ENCODE measurements around the gene FGF12.
A peak's percentile ranks its signal among the peaks of the same experiment; 100 is the strongest.

The FGF12 gene

GRCh38 chr3:192490720-192491119, 236.6 kb downstream of the FGF12 start:
- Histone ChIP-seq H3K27ac (no peak overlapping the region), H3K4me3 (no peak overlapping the region)
- DNase-seq (ENCODE audit: low spot score): no peak
- TF ChIP-seq, protein P1, sequence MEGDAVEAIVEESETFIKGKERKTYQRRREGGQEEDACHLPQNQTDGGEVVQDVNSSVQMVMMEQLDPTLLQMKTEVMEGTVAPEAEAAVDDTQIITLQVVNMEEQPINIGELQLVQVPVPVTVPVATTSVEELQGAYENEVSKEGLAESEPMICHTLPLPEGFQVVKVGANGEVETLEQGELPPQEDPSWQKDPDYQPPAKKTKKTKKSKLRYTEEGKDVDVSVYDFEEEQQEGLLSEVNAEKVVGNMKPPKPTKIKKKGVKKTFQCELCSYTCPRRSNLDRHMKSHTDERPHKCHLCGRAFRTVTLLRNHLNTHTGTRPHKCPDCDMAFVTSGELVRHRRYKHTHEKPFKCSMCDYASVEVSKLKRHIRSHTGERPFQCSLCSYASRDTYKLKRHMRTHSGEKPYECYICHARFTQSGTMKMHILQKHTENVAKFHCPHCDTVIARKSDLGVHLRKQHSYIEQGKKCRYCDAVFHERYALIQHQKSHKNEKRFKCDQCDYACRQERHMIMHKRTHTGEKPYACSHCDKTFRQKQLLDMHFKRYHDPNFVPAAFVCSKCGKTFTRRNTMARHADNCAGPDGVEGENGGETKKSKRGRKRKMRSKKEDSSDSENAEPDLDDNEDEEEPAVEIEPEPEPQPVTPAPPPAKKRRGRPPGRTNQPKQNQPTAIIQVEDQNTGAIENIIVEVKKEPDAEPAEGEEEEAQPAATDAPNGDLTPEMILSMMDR (IDR thresholded peaks at IDR 0.05): no peak

DNA sequence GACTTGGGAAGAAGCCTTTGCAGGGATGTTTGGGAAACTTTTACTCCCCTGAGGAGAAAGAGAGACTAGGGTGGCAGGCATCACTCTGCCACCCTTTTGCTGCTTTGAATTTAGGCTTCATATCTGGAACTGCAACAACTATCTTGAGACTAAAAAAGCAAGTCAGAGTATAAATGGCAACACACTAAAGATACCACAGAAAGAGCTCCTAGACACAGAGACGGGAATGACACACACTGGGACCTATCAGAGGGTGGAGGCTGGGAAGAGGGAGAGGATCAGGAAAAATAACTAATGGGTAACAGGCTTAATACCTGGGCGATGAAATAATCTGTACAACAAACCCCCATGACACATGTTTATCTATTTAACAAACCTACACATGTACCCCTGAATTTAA, 237.8 kb downstream of the FGF12 start:
- no peak for DNase-seq (ENCODE audit: low spot score)
- Histone ChIP-seq H3K4me3 (no peak overlapping the region), H3K27ac (no peak overlapping the region)
- TF ChIP-seq, protein P1 (IDR thresholded peaks at IDR 0.05): no peak

- no peak overlapping the region for H3K27ac ChIP-seq
- TF ChIP-seq, protein P1 (IDR thresholded peaks at IDR 0.05): no peak
- H3K4me3 ChIP-seq: no peak overlapping the region
- DNase-seq (ENCODE audit: low spot score): no peak
Observed at GRCh38 chr3:192487033-192487432, 240.3 kb downstream of the FGF12 start.

DNA sequence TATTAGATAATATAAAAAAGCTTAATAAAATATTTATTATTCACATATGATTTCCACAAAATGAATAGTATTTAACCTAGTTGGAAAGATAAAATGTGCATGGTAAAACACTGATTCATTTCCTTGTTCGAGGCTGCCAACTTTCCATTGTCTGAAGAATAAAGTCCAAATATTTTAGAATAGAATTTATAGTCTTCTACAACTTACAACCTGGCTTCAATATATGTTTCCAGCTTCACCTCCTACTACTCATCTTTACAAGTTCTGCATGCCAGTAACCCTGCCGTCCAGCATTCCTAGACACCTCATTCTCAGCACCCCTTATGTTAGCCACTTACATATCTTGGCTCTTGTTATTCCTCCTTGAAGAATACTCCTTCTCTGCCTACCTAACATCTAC, 244.5 kb downstream of the FGF12 start:
- DNase-seq (ENCODE audit: low spot score): no peak
- TF ChIP-seq, protein P1 (IDR thresholded peaks at IDR 0.05): no peak
- Histone ChIP-seq H3K4me3 (no peak overlapping the region), H3K27ac (no peak overlapping the region)

- TF ChIP-seq, protein P1 (IDR thresholded peaks at IDR 0.05): no peak
- no peak overlapping the region for H3K4me3 ChIP-seq
- no peak for DNase-seq (ENCODE audit: low spot score)
- no peak overlapping the region for H3K27ac ChIP-seq
Observed at GRCh38 chr3:192482391-192482790, 244.9 kb downstream of the FGF12 start.

- Histone ChIP-seq H3K27ac (no peak overlapping the region), H3K4me3 (no peak overlapping the region)
- TF ChIP-seq, protein P1 (IDR thresholded peaks at IDR 0.05): no peak
- DNase-seq (ENCODE audit: low spot score): no peak
Observed at GRCh38 chr3:192481638-192482037, 245.7 kb downstream of the FGF12 start.

DNA sequence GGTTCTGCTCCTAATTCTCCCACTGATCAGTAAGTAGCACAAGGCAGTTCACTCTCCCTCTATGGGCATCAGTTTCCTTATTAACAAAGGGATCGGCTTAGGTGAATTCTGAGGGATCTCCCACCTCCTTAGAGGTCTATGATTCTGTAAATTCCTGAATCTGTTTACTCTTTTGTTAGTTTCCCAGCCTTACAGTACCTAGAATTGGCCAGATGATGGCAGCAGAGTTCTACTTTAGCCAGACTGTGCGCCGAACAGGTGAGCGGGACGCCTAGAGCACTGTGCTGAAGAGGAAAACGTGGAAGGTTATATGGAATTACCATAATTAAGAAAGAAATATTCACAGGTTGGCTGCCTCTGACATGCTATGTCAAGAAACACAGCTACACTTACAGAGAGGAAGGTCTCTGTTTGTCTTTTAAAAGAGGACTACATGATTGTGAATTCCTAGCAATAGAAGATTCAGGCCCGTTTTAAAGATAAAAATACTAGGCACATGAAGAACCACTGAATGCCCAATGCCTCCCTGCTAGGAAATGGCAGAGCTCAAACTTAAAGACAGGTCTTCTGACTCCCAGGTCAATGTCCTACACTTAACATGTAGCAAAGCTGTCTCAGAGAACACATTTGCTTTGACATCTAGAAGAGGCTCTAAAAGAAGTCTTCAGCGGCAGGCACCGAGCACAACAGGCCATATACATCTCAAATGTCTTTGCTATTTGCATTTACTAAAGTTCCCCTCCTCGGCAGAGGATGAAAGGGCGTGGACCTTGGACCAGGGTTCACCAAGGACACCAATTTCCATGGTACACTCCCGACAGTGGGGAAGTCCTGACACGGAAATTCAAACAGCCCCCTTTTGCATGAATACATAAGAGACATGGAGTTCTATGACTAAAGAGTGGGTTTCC, 259.9 kb downstream of the FGF12 start:
- H3K27ac ChIP-seq: no peak overlapping the region
- TF ChIP-seq, protein P1 (IDR thresholded peaks at IDR 0.05): peak; percentile 71
- no peak overlapping the region for H3K4me3 ChIP-seq
- DNase-seq (ENCODE audit: low spot score): no peak
